Measurements from ENCODE around the gene PARD3B. TPM values are rescaled to one million over a fixed set of nuclear protein-coding genes. Genes with fewer than 3 reads are reported as not detected.

Gene PARD3B
- total and polyA plus RNA-seq, 8 donors, result 1.8 to 42.6 (median 15.1) TPM

GRCh38 chr2:204571041-204571440 is 25.8 kb downstream of the PARD3B start:
- WGBS, 5 donors, result 74 to 81% (median 75%) methylated on average over 2 of the region's 2 CpGs
- H3K27me3 ChIP-seq, result no peaks in the 10 kb centered on the region
- intact Hi-C loops (cut with DNase I; ENCODE audit: low total_unique reads), result no loop called here
- no peak for DNase-seq
- peaks cover 0 to 34% (median 3%) of the 10 kb centered on the region in 4 donors for H3K4me1 ChIP-seq
- H3K36me3 ChIP-seq, result no peaks in the 10 kb centered on the region
- H3K4me3 ChIP-seq, result no peak overlapping the region
- no peaks in the 10 kb centered on the region for H3K9me3 ChIP-seq
- no peak for TF ChIP-seq POLR2A (IDR thresholded peaks at IDR 0.05)
- no peak for TF ChIP-seq POLR2AphosphoS5 (IDR thresholded peaks at IDR 0.05)
- no peak overlapping the region for H3K27ac ChIP-seq

- Histone ChIP-seq H3K36me3 (no peaks in the 10 kb centered on the region), H3K9me3 (no peaks in the 10 kb centered on the region), H3K27me3 (no peaks in the 10 kb centered on the region), H3K4me3 (no peak overlapping the region), H3K4me1 (peaks cover 0 to 34% (median 3%) of the 10 kb centered on the region in 4 donors), H3K27ac (no peak overlapping the region)
- TF ChIP-seq POLR2AphosphoS5 (IDR thresholded peaks at IDR 0.05) (no peak), POLR2A (IDR thresholded peaks at IDR 0.05) (no peak), EP300 (IDR thresholded peaks at IDR 0.05) (no peak)
- TF ChIP-seq, protein P1, sequence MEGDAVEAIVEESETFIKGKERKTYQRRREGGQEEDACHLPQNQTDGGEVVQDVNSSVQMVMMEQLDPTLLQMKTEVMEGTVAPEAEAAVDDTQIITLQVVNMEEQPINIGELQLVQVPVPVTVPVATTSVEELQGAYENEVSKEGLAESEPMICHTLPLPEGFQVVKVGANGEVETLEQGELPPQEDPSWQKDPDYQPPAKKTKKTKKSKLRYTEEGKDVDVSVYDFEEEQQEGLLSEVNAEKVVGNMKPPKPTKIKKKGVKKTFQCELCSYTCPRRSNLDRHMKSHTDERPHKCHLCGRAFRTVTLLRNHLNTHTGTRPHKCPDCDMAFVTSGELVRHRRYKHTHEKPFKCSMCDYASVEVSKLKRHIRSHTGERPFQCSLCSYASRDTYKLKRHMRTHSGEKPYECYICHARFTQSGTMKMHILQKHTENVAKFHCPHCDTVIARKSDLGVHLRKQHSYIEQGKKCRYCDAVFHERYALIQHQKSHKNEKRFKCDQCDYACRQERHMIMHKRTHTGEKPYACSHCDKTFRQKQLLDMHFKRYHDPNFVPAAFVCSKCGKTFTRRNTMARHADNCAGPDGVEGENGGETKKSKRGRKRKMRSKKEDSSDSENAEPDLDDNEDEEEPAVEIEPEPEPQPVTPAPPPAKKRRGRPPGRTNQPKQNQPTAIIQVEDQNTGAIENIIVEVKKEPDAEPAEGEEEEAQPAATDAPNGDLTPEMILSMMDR (IDR thresholded peaks at IDR 0.05), result no peak
- intact Hi-C loops (cut with DNase I; ENCODE audit: low total_unique reads), result no loop called here
- 89 to 96% (median 92%) methylated on average over 2 of the region's 2 CpGs for WGBS, 5 donors
- no peak for DNase-seq
Observed at GRCh38 chr2:204571911-204572310, 26.6 kb downstream of the PARD3B start.

DNA sequence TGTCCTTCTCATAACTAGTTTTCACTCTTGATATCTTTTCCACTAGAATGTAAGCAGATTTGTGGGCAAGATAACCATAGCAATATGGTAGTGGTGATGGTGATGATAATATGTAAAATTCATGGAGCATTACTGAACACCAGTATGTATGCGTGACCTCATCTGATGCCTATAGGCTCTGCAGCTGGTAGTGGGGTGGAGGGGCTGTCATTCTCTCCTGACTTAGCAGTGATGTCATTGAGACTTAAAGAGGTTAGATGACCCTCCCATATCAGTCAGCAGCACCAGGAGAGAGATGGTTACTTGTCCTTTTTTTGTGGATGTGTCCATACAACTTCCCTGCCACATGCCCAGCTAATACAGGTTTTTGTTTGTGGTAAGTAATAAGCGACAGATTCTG is 27.9 kb downstream of the PARD3B start:
- 92 to 100% (median 97%) methylated on average over 2 of the region's 2 CpGs for WGBS, 5 donors
- Histone ChIP-seq H3K9me3 (no peaks in the 10 kb centered on the region), H3K4me3 (no peak overlapping the region), H3K36me3 (no peaks in the 10 kb centered on the region), H3K27ac (no peak overlapping the region), H3K27me3 (no peaks in the 10 kb centered on the region), H3K4me1 (peaks cover 0 to 34% (median 3%) of the 10 kb centered on the region in 4 donors)
- DNase-seq, result no peak
- no peak for TF ChIP-seq EP300 (IDR thresholded peaks at IDR 0.05)
- TF ChIP-seq POLR2AphosphoS5 (IDR thresholded peaks at IDR 0.05), result no peak
- no peak for TF ChIP-seq POLR2A (IDR thresholded peaks at IDR 0.05)
- TF ChIP-seq, protein P1 (IDR thresholded peaks at IDR 0.05), result no peak
- intact Hi-C loops (cut with DNase I; ENCODE audit: low total_unique reads), result no loop called here

DNA sequence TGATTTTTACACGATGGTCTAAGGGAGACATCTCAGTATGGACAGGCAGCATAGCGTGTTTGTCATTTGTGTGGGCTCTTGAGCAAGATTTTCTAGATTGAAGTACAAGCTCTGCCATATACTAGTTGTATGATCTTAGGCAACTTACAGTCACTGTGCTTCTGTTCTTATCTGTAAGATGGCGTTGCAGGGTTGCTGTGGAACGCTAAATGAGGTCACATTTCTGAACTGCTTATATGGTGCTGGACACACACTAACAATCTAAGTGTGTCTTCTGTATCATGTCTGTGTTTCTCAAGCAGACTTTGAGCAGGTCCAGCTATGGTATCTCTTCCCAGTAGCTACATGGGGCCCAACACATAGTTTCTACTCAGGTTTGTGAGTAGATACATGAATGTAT is 29.2 kb downstream of the PARD3B start:
- no peak for DNase-seq
- 72 to 90% (median 79%) methylated on average over 4 of the region's 4 CpGs for WGBS, 5 donors
- Histone ChIP-seq H3K27me3 (no peaks in the 10 kb centered on the region), H3K9me3 (no peaks in the 10 kb centered on the region), H3K36me3 (no peaks in the 10 kb centered on the region), H3K4me3 (no peak overlapping the region), H3K4me1 (peaks cover 0 to 34% (median 3%) of the 10 kb centered on the region in 4 donors), H3K27ac (no peak overlapping the region)
- intact Hi-C loops (cut with DNase I; ENCODE audit: low total_unique reads), result no loop called here
- TF ChIP-seq POLR2AphosphoS5 (IDR thresholded peaks at IDR 0.05) (no peak), EP300 (IDR thresholded peaks at IDR 0.05) (no peak), POLR2A (IDR thresholded peaks at IDR 0.05) (no peak)
- TF ChIP-seq, protein P1 (IDR thresholded peaks at IDR 0.05), result no peak

GRCh38 chr2:204575463-204575862 is 30.2 kb downstream of the PARD3B start:
- no peaks in the 10 kb centered on the region for H3K9me3 ChIP-seq
- H3K4me3 ChIP-seq, result no peak overlapping the region
- no peak for DNase-seq
- no peaks in the 10 kb centered on the region for H3K27me3 ChIP-seq
- TF ChIP-seq POLR2A (IDR thresholded peaks at IDR 0.05) (no peak), EP300 (IDR thresholded peaks at IDR 0.05) (no peak), POLR2AphosphoS5 (IDR thresholded peaks at IDR 0.05) (no peak)
- TF ChIP-seq, protein P1 (IDR thresholded peaks at IDR 0.05), result no peak
- peaks cover 0 to 29% (median 3%) of the 10 kb centered on the region in 4 donors for H3K4me1 ChIP-seq
- WGBS, 5 donors, result 83 to 93% (median 89%) methylated on average over 3 of the region's 3 CpGs
- no peaks in the 10 kb centered on the region for H3K36me3 ChIP-seq
- intact Hi-C loops (cut with DNase I; ENCODE audit: low total_unique reads), result no loop called here
- no peak overlapping the region for H3K27ac ChIP-seq

All from stomach (tissue), 9 donors.